OCI-M2 (cell line): ENCODE measurements around the gene VWA5B1.

Source experiments
- DNase-seq: peaks from one replicate; lab custom pipeline; 2025; ENCODE audit not compliant: unreplicated experiment; lab: John Stamatoyannopoulos, UW

The VWA5B1 gene

GRCh38 chr1:20346433-20346832 is 55.8 kb downstream of the VWA5B1 start:
- no peak for DNase-seq

GRCh38 chr1:20347699-20348098 is 57.0 kb downstream of the VWA5B1 start:
- no peak for DNase-seq

GRCh38 chr1:20348326-20348915 is 57.7 kb downstream of the VWA5B1 start:
- no peak for DNase-seq

GRCh38 chr1:20349561-20349960 is 58.9 kb downstream of the VWA5B1 start:
- no peak for DNase-seq

- no peak for DNase-seq
Measured at GRCh38 chr1:20349971-20350370, 59.3 kb downstream of the VWA5B1 start.

GRCh38 chr1:20350421-20350820 is 59.7 kb downstream of the VWA5B1 start:
- DNase-seq: no peak

- DNase-seq: no peak
Measured at GRCh38 chr1:20351911-20352701, 61.4 kb downstream of the VWA5B1 start.

- DNase-seq: no peak
Measured at GRCh38 chr1:20353836-20354235, 63.2 kb downstream of the VWA5B1 start.

GRCh38 chr1:20354610-20355009 is 63.9 kb downstream of the VWA5B1 start:
- DNase-seq: no peak

- no peak for DNase-seq
Measured at GRCh38 chr1:20355101-20355827, 64.6 kb downstream of the VWA5B1 start.

GRCh38 chr1:20355828-20356735 is 65.4 kb downstream of the VWA5B1 start:
- no peak for DNase-seq

- DNase-seq: no peak
Measured at GRCh38 chr1:20356850-20357459, 66.3 kb downstream of the VWA5B1 start.

GRCh38 chr1:20357796-20358195 is 67.1 kb downstream of the VWA5B1 start:
- DNase-seq: no peak

- no peak for DNase-seq
Measured at GRCh38 chr1:20358761-20359263, 68.1 kb downstream of the VWA5B1 start.

- no peak for DNase-seq
Measured at GRCh38 chr1:20359451-20360330, 69.0 kb downstream of the VWA5B1 start.

GRCh38 chr1:20361401-20361800 is 70.7 kb downstream of the VWA5B1 start:
- DNase-seq: no peak

- DNase-seq: no peak
Measured at GRCh38 chr1:20361805-20362381, 71.2 kb downstream of the VWA5B1 start.

GRCh38 chr1:20362856-20363255 is 72.2 kb downstream of the VWA5B1 start:
- no peak for DNase-seq

- no peak for DNase-seq
Measured at GRCh38 chr1:20365421-20366055, 74.9 kb downstream of the VWA5B1 start.
